Adrenal gland (tissue), 5 donors: Measurements from ENCODE around the gene SETD2.

Experiments
- POLR2A ChIP-seq, 2 donors: fragments of 450-650 bp; IDR thresholded peaks; one replicate each; pipeline ENCODE4 v1.6.1; 2017; ENCODE audit warnings: antibody characterized with exemption in 2 of 2, mild to moderate bottlenecking in 2 of 2, moderate library complexity in 1 of 2
- TF ChIP-seq, protein P1 (sequence below), 6 experiments: fragments of 450-650 bp in 4 of 6; fragments of 200-600 bp in 2 of 6; sonication (generic) in 1 of 6; IDR thresholded peaks; 1 replicate in 5 of 6; 2 replicates in 1 of 6; pipeline versions ENCODE4 v1.5.1 to v1.8.0; 2016 to 2021; ENCODE audit warnings: antibody characterized with exemption in 6 of 6, mild to moderate bottlenecking in 2 of 6, moderate library complexity in 1 of 6
- donor health status: DM: no; HTN: no; CAD: no.

DNA sequence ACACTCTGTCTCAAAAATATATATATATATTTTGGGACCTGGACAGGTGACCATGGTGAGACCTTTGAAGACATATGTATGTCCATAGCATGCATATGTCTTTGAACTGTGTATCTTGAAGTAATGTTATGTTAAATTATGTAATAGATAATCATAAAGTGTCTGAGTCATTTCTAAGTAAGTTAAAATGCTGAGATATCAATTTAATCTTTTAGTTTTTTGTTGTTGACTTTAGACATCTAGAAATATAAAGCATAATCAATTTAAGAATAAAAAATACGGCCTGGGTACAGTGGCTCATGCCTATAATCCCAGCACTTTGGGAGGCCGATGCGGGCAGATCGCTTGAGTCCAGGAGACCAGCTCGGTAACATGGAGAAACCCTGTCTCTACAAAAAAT lies 12.7 kb upstream of the SETD2 start:
- TF ChIP-seq, protein P1, sequence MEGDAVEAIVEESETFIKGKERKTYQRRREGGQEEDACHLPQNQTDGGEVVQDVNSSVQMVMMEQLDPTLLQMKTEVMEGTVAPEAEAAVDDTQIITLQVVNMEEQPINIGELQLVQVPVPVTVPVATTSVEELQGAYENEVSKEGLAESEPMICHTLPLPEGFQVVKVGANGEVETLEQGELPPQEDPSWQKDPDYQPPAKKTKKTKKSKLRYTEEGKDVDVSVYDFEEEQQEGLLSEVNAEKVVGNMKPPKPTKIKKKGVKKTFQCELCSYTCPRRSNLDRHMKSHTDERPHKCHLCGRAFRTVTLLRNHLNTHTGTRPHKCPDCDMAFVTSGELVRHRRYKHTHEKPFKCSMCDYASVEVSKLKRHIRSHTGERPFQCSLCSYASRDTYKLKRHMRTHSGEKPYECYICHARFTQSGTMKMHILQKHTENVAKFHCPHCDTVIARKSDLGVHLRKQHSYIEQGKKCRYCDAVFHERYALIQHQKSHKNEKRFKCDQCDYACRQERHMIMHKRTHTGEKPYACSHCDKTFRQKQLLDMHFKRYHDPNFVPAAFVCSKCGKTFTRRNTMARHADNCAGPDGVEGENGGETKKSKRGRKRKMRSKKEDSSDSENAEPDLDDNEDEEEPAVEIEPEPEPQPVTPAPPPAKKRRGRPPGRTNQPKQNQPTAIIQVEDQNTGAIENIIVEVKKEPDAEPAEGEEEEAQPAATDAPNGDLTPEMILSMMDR (IDR thresholded peaks at IDR 0.05) = no peak
- no peak for TF ChIP-seq POLR2A (IDR thresholded peaks at IDR 0.05)
